Thymus (tissue), 11 donors: ENCODE data around the gene INO80C. TPM values are rescaled to one million over a fixed set of nuclear protein-coding genes. Genes with fewer than 3 reads are reported as not detected.

Experiments used
- DNase-seq, 9 donors: peaks; one replicate each; pipeline ENCODE4 v3.0.0-alpha.2; 2013; ENCODE audit warnings: low spot score in 9 of 9, low read depth in 6 of 9, missing footprints in 1 of 9
- H3K27ac ChIP-seq, 2 donors: one replicate each; pipeline ENCODE4 v1.5.1; 2013; ENCODE audit warnings: control low read depth in 1 of 2, low read depth in 1 of 2, low read length in 1 of 2, mild to moderate bottlenecking in 1 of 2, moderate library complexity in 1 of 2
- H3K27me3 ChIP-seq, 2 donors: one replicate each; pipeline ENCODE4 v1.5.1; 2013; ENCODE audit warnings: low read length in 1 of 2; ENCODE audit not compliant: control insufficient read depth in 2 of 2, insufficient read depth in 1 of 2
- H3K36me3 ChIP-seq, 2 donors: one replicate each; pipeline ENCODE4 v1.5.1; 2013; ENCODE audit warnings: low read length in 1 of 2, mild to moderate bottlenecking in 1 of 2, moderate library complexity in 1 of 2; ENCODE audit not compliant: control insufficient read depth in 2 of 2, insufficient read depth in 2 of 2
- H3K4me1 ChIP-seq, 2 donors: one replicate each; pipeline ENCODE4 v1.5.1; 2013; ENCODE audit warnings: low read length in 2 of 2; ENCODE audit not compliant: control insufficient read depth in 2 of 2, insufficient read depth in 2 of 2
- H3K4me3 ChIP-seq, 2 donors: one replicate each; pipeline ENCODE4 v1.5.1; 2013; ENCODE audit warnings: low read length in 2 of 2, control low read depth in 1 of 2, mild to moderate bottlenecking in 1 of 2
- H3K9me3 ChIP-seq, 2 donors: one replicate each; pipeline ENCODE4 v1.5.1; 2013; ENCODE audit warnings: low read length in 1 of 2, mild to moderate bottlenecking in 1 of 2; ENCODE audit not compliant: control insufficient read depth in 2 of 2, insufficient read depth in 1 of 2
- WGBS: extraction: QIAGEN DNeasy Blood & Tissue Kit; methylation state at CpG from one replicate; pipeline ENCODE4 v1.1.7; 2013; 5-methylcytosine and 5-hydroxymethylcytosine counted together
- polyA plus RNA-seq: library from polyadenylated mRNA; stranded (reverse); fragments of 200-250 nt; gene quantifications from one replicate; pipeline ENCODE4 v1.2.3, GENCODE V29; 2013
- total RNA-seq: library from RNA; stranded (reverse); fragments of 120-200 nt; gene quantifications from one replicate; pipeline ENCODE4 v1.2.4, GENCODE V29; 2013
- donor health status: healthy.

The INO80C gene
- total and polyA plus RNA-seq, 2 donors = 7.1 to 32.6 TPM

DNA sequence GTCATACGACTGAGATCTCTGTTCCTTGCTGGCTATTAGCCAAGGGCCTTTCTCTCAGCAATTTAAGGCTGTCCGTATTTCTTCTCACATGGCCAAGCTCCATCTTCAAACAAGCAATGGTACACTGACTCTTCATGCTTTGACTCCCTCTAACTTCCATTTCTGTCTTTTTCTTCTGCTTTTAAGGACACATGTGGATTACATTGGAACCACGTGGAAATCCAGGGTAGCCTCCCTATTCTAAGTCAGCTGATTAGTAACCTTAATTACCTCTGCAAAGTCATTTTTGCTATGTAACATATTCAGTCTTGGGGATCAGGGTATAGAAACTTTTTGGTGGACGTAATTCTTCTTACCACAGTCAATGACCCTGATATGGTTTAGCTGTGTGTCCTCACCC is 79.2 kb downstream of the INO80C start:
- H3K9me3 ChIP-seq = no peaks in the 10 kb centered on the region
- no peaks in the 10 kb centered on the region for H3K4me1 ChIP-seq
- no peaks in the 10 kb centered on the region for H3K27me3 ChIP-seq
- no peak overlapping the region for H3K4me3 ChIP-seq
- no peak for DNase-seq
- H3K36me3 ChIP-seq = no peaks in the 10 kb centered on the region
- H3K27ac ChIP-seq = no peak overlapping the region
- 96% methylated on average over 4 of the region's 4 CpGs for WGBS

Other genes with a start within 250 kb of the INO80C start
- 11.6 TPM for gene ZSCAN30, start 207.7 kb downstream of the INO80C start, total RNA-seq
- 21.2 TPM for gene ZSCAN30, start 207.7 kb downstream of the INO80C start, polyA plus RNA-seq
- gene ZNF24, start 153.5 kb downstream of the INO80C start, total RNA-seq = 47.5 TPM
- gene ZNF24, start 153.5 kb downstream of the INO80C start, polyA plus RNA-seq = 24.6 TPM
- 1.7 TPM for gene ZNF396, start 120.6 kb downstream of the INO80C start, total RNA-seq
- 4.3 TPM for gene ZNF396, start 120.6 kb downstream of the INO80C start, polyA plus RNA-seq
- 44.8 TPM for gene GALNT1, start 83.8 kb upstream of the INO80C start, total RNA-seq
- gene GALNT1, start 83.8 kb upstream of the INO80C start, polyA plus RNA-seq = 24.6 TPM